MG63 (cell line): ENCODE measurements around the gene GMDS. TPM values are rescaled to one million over a fixed set of nuclear protein-coding genes. Genes with fewer than 3 reads are reported as not detected.
"Not testable (repeated sequence)": the region's sequence is repeated elsewhere in the genome, so short reads cannot be mapped to it uniquely, and the experiment has no call there.

Experiments used
- DNase-seq: peaks from one replicate; pipeline ENCODE4 v3.0.0-alpha.2; 2020
- H3K27me3 ChIP-seq: fragments of 250-450 bp; sonication (Bioruptor Pico); 2 replicates; pipeline ENCODE4 v1.5.1; 2020; ENCODE audit warnings: mild to moderate bottlenecking, moderate library complexity
- H3K36me3 ChIP-seq: fragments of 250-450 bp; sonication (Bioruptor Pico); 2 replicates; pipeline ENCODE4 v1.5.1; 2020; ENCODE audit warnings: mild to moderate bottlenecking, moderate library complexity
- H3K4me3 ChIP-seq: fragments of 250-450 bp; sonication (Bioruptor Pico); 2 replicates; pipeline ENCODE4 v1.5.1; 2020; ENCODE audit warnings: mild to moderate bottlenecking, moderate library complexity
- H3K9me3 ChIP-seq: fragments of 250-450 bp; sonication (Bioruptor Pico); 2 replicates; pipeline ENCODE4 v1.5.1; 2020; ENCODE audit warnings: mild to moderate bottlenecking, moderate library complexity
- total RNA-seq: library from RNA; depleted of rRNA; stranded (reverse); fragments of >200 nt; shearing (Covaris generic); gene quantifications from 2 replicates; pipeline ENCODE4 v1.2.3, GENCODE V29; 2014; ENCODE audit warnings: low replicate concordance

Gene GMDS
- total RNA-seq, 1 experiment from 2014 or later: 1.8 TPM

GRCh38 chr6:1858196-1858595, 387.2 kb downstream of the GMDS start:
- Histone ChIP-seq H3K9me3 (no peaks in the 10 kb centered on the region), H3K36me3 (no peaks in the 10 kb centered on the region), H3K27me3 (no peaks in the 10 kb centered on the region), H3K4me3 (no peak overlapping the region)
- no peak for DNase-seq

GRCh38 chr6:1856381-1856780, 389.0 kb downstream of the GMDS start:
- Histone ChIP-seq H3K4me3 (no peak overlapping the region), H3K36me3 (no peaks in the 10 kb centered on the region), H3K27me3 (no peaks in the 10 kb centered on the region), H3K9me3 (no peaks in the 10 kb centered on the region)
- DNase-seq: no peak

- no peak overlapping the region for H3K4me3 ChIP-seq
- no peaks in the 10 kb centered on the region for H3K36me3 ChIP-seq
- no peaks in the 10 kb centered on the region for H3K9me3 ChIP-seq
- no peak for DNase-seq
- H3K27me3 ChIP-seq: no peaks in the 10 kb centered on the region
Measured at GRCh38 chr6:1855890-1856289, 389.5 kb downstream of the GMDS start.

GRCh38 chr6:1854296-1854695, 391.1 kb downstream of the GMDS start:
- Histone ChIP-seq H3K4me3 (no peak overlapping the region), H3K36me3 (no peaks in the 10 kb centered on the region), H3K27me3 (no peaks in the 10 kb centered on the region), H3K9me3 (no peaks in the 10 kb centered on the region)
- DNase-seq: no peak

- no peak overlapping the region for H3K4me3 ChIP-seq
- H3K27me3 ChIP-seq: no peaks in the 10 kb centered on the region
- no peaks in the 10 kb centered on the region for H3K9me3 ChIP-seq
- DNase-seq: no peak
- H3K36me3 ChIP-seq: no peaks in the 10 kb centered on the region
Measured at GRCh38 chr6:1853761-1854160, 391.6 kb downstream of the GMDS start.

GRCh38 chr6:1851681-1852456, 393.5 kb downstream of the GMDS start:
- Histone ChIP-seq H3K4me3 (no peak overlapping the region), H3K27me3 (no peaks in the 10 kb centered on the region), H3K9me3 (no peaks in the 10 kb centered on the region), H3K36me3 (no peaks in the 10 kb centered on the region)
- DNase-seq: no peak

GRCh38 chr6:1850840-1851157, 394.6 kb downstream of the GMDS start:
- H3K9me3 ChIP-seq: no peaks in the 10 kb centered on the region
- H3K4me3 ChIP-seq: no peak overlapping the region
- no peaks in the 10 kb centered on the region for H3K27me3 ChIP-seq
- no peaks in the 10 kb centered on the region for H3K36me3 ChIP-seq
- no peak for DNase-seq

GRCh38 chr6:1850121-1850839, 395.1 kb downstream of the GMDS start:
- no peaks in the 10 kb centered on the region for H3K36me3 ChIP-seq
- H3K27me3 ChIP-seq: no peaks in the 10 kb centered on the region
- no peaks in the 10 kb centered on the region for H3K9me3 ChIP-seq
- DNase-seq: no peak
- H3K4me3 ChIP-seq: no peak overlapping the region

- no peak for DNase-seq
- no peak overlapping the region for H3K4me3 ChIP-seq
- no peaks in the 10 kb centered on the region for H3K27me3 ChIP-seq
- H3K9me3 ChIP-seq: no peaks in the 10 kb centered on the region
- no peaks in the 10 kb centered on the region for H3K36me3 ChIP-seq
Measured at GRCh38 chr6:1849691-1850090, 395.7 kb downstream of the GMDS start.

- Histone ChIP-seq H3K4me3 (no peak overlapping the region), H3K9me3 (no peaks in the 10 kb centered on the region), H3K27me3 (no peaks in the 10 kb centered on the region), H3K36me3 (no peaks in the 10 kb centered on the region)
- no peak for DNase-seq
Measured at GRCh38 chr6:1848752-1849151, 396.7 kb downstream of the GMDS start.

GRCh38 chr6:1846611-1847010, 398.8 kb downstream of the GMDS start:
- Histone ChIP-seq H3K36me3 (no peaks in the 10 kb centered on the region), H3K27me3 (no peaks in the 10 kb centered on the region)

GRCh38 chr6:1845543-1845942, 399.9 kb downstream of the GMDS start:
- not testable (repeated sequence) for H3K4me3 ChIP-seq, H3K9me3 ChIP-seq, H3K27me3 ChIP-seq, DNase-seq, H3K36me3 ChIP-seq

More at GRCh38 chr6:1846611-1847010, 398.8 kb downstream of the GMDS start:
- H3K9me3 ChIP-seq: no peaks in the 10 kb centered on the region
- DNase-seq: no peak
- H3K4me3 ChIP-seq: no peak overlapping the region

- no peak overlapping the region for H3K4me3 ChIP-seq
- no peaks in the 10 kb centered on the region for H3K36me3 ChIP-seq
- no peak for DNase-seq
- no peaks in the 10 kb centered on the region for H3K9me3 ChIP-seq
- H3K27me3 ChIP-seq: no peaks in the 10 kb centered on the region
Measured at GRCh38 chr6:1842334-1842733, 403.1 kb downstream of the GMDS start.

GRCh38 chr6:1841136-1841535, 404.3 kb downstream of the GMDS start:
- Histone ChIP-seq H3K9me3 (no peaks in the 10 kb centered on the region), H3K27me3 (no peaks in the 10 kb centered on the region), H3K4me3 (no peak overlapping the region), H3K36me3 (no peaks in the 10 kb centered on the region)
- DNase-seq: no peak

GRCh38 chr6:1840491-1841121, 404.8 kb downstream of the GMDS start:
- DNase-seq: no peak
- H3K9me3 ChIP-seq: no peaks in the 10 kb centered on the region
- no peak overlapping the region for H3K4me3 ChIP-seq
- H3K27me3 ChIP-seq: no peaks in the 10 kb centered on the region
- H3K36me3 ChIP-seq: no peaks in the 10 kb centered on the region

- Histone ChIP-seq H3K9me3 (no peaks in the 10 kb centered on the region), H3K27me3 (no peaks in the 10 kb centered on the region), H3K36me3 (no peaks in the 10 kb centered on the region), H3K4me3 (no peak overlapping the region)
- no peak for DNase-seq
Measured at GRCh38 chr6:1839361-1839760, 406.0 kb downstream of the GMDS start.

GRCh38 chr6:1838604-1839213, 406.7 kb downstream of the GMDS start:
- DNase-seq: no peak

More at GRCh38 chr6:1838604-1839213, 406.7 kb downstream of the GMDS start:
- H3K4me3 ChIP-seq: no peak overlapping the region
- no peaks in the 10 kb centered on the region for H3K36me3 ChIP-seq
- H3K9me3 ChIP-seq: no peaks in the 10 kb centered on the region
- H3K27me3 ChIP-seq: no peaks in the 10 kb centered on the region
